CD8-positive, alpha-beta memory T cell (primary cell): ENCODE measurements around the gene EFCAB3. TPM values are rescaled to one million over a fixed set of nuclear protein-coding genes. Genes with fewer than 3 reads are reported as not detected.
"Not testable (repeated sequence)": the region's sequence is repeated elsewhere in the genome, so short reads cannot be mapped to it uniquely, and the experiment has no call there.

ENCODE experiments used
- CTCF ChIA-PET: fragments of 350-600 bp; sonication (Branson Sonifier 250); formaldehyde crosslinking; loops from one replicate; lab custom pipeline; 2021; ENCODE audit warnings: antibody characterized with exemption; lab: Charles Lee
- POLR2A ChIA-PET: fragments of 350-600 bp; sonication (Branson Sonifier 250); formaldehyde crosslinking; loops from one replicate; lab custom pipeline; 2021; ENCODE audit warnings: antibody characterized with exemption; lab: Charles Lee
- DNase-seq, 5 donors: peaks; one replicate each; pipeline versions ENCODE4 v3.0.0 to v3.0.0-alpha.2; 2020 to 2022; ENCODE audit warnings: mixed read lengths in 1 of 5
- H3K27ac ChIP-seq: one replicate; pipeline ENCODE4 v1.7.0; 2013; ENCODE audit warnings: low read depth, mild to moderate bottlenecking, low read length, moderate library complexity
- H3K27me3 ChIP-seq: 2 replicates; pipeline ENCODE4 v1.7.0; 2013; ENCODE audit warnings: low read length, mild to moderate bottlenecking; ENCODE audit not compliant: insufficient read depth, poor library complexity, severe bottlenecking
- H3K36me3 ChIP-seq: 2 replicates; pipeline ENCODE4 v1.7.0; 2013; ENCODE audit warnings: mild to moderate bottlenecking, low read length, moderate library complexity; ENCODE audit not compliant: insufficient read depth
- H3K4me1 ChIP-seq: 2 replicates; pipeline ENCODE4 v1.7.0; 2013; ENCODE audit warnings: mild to moderate bottlenecking, low read length, moderate library complexity; ENCODE audit not compliant: insufficient read depth
- H3K4me3 ChIP-seq: 2 replicates; pipeline ENCODE4 v1.7.0; 2013; ENCODE audit warnings: mild to moderate bottlenecking, low read length
- H3K9me3 ChIP-seq: 2 replicates; pipeline ENCODE4 v1.7.0; 2013; ENCODE audit warnings: mild to moderate bottlenecking, low read length
- H3K27ac Mint-ChIP-seq, 8 donors: one replicate each; pipeline ENCODE4 v1.8.0; 2020 to 2021; ENCODE audit warnings: mixed read lengths in 8 of 8, mild to moderate bottlenecking in 6 of 8, inconsistent platforms in 3 of 8, moderate library complexity in 3 of 8
- H3K27me3 Mint-ChIP-seq, 2 donors: one replicate each; pipeline ENCODE4 v1.8.0; 2020 to 2021; ENCODE audit warnings: mixed read lengths in 2 of 2, mild to moderate bottlenecking in 1 of 2, moderate library complexity in 1 of 2
- H3K36me3 Mint-ChIP-seq, 3 donors: one replicate each; pipeline ENCODE4 v1.8.0; 2020 to 2021; ENCODE audit warnings: mixed read lengths in 3 of 3, inconsistent platforms in 1 of 3, mild to moderate bottlenecking in 1 of 3
- H3K4me1 Mint-ChIP-seq, 3 donors: one replicate each; pipeline ENCODE4 v1.8.0; 2020 to 2021; ENCODE audit warnings: mixed read lengths in 3 of 3, inconsistent platforms in 1 of 3, mild to moderate bottlenecking in 1 of 3
- H3K4me3 Mint-ChIP-seq, 7 donors: one replicate each; pipeline ENCODE4 v1.8.0; 2020 to 2021; ENCODE audit warnings: mixed read lengths in 7 of 7, mild to moderate bottlenecking in 6 of 7, moderate library complexity in 4 of 7, inconsistent platforms in 2 of 7
- H3K9me3 Mint-ChIP-seq, 5 donors: one replicate each; pipeline ENCODE4 v1.8.0; 2020 to 2022; ENCODE audit warnings: mixed read lengths in 5 of 5, mild to moderate bottlenecking in 3 of 5, moderate library complexity in 2 of 5, inconsistent platforms in 1 of 5
- polyA plus RNA-seq: library from polyadenylated mRNA; unstranded; fragments of 300-500 nt; fragmentation: Illumina TruSeq; gene quantifications from one replicate; pipeline ENCODE4 v1.2.3, GENCODE V29; 2021
- total RNA-seq, 2 experiments: library from RNA; stranded (reverse); gene quantifications; one replicate each; pipeline ENCODE4 v1.2.3, GENCODE V29; 2021

The EFCAB3 gene
- total and polyA plus RNA-seq, 3 experiments from 2014 or later = not detected

GRCh38 chr17:62445791-62446190 lies 65.4 kb downstream of the EFCAB3 start:
- H3K4me3 ChIP-seq, CTCF ChIA-PET, H3K27ac ChIP-seq, DNase-seq, POLR2A ChIA-PET, H3K27me3 ChIP-seq, H3K36me3 ChIP-seq, H3K9me3 ChIP-seq, H3K4me1 ChIP-seq, H3K9me3 Mint-ChIP-seq, H3K27me3 Mint-ChIP-seq, H3K4me1 Mint-ChIP-seq, H3K27ac Mint-ChIP-seq, H3K4me3 Mint-ChIP-seq: not testable (repeated sequence)
- H3K36me3 Mint-ChIP-seq = peaks cover 3 to 59% (median 21%) of the 10 kb centered on the region in 3 donors

GRCh38 chr17:62452195-62452594 lies 71.8 kb downstream of the EFCAB3 start:
- peaks cover 13 to 17% (median 15%) of the 10 kb centered on the region in 3 donors for H3K4me1 Mint-ChIP-seq
- H3K27ac ChIP-seq, CTCF ChIA-PET, H3K9me3 Mint-ChIP-seq, H3K27me3 Mint-ChIP-seq, H3K4me1 ChIP-seq, H3K36me3 ChIP-seq, H3K27me3 ChIP-seq, H3K4me3 ChIP-seq, H3K4me3 Mint-ChIP-seq, DNase-seq, H3K9me3 ChIP-seq, POLR2A ChIA-PET: not testable (repeated sequence)
- peaks cover 0 to 25% (median 10%) of the 10 kb centered on the region in 3 donors for H3K36me3 Mint-ChIP-seq
- peak overlapping the region in 1 of 8 donors; percentile 57 for H3K27ac Mint-ChIP-seq

GRCh38 chr17:62453041-62453440 lies 72.7 kb downstream of the EFCAB3 start:
- H3K9me3 Mint-ChIP-seq, H3K4me1 ChIP-seq, H3K4me3 ChIP-seq, H3K27me3 ChIP-seq, H3K36me3 ChIP-seq, H3K27ac ChIP-seq, CTCF ChIA-PET, DNase-seq, H3K4me3 Mint-ChIP-seq, POLR2A ChIA-PET, H3K27me3 Mint-ChIP-seq, H3K9me3 ChIP-seq: not testable (repeated sequence)
- H3K36me3 Mint-ChIP-seq = peaks cover 0 to 17% (median 6%) of the 10 kb centered on the region in 3 donors
- peaks cover 13 to 17% (median 15%) of the 10 kb centered on the region in 3 donors for H3K4me1 Mint-ChIP-seq
- peak overlapping the region in 2 of 8 donors; percentile 43 to 57 for H3K27ac Mint-ChIP-seq

DNA sequence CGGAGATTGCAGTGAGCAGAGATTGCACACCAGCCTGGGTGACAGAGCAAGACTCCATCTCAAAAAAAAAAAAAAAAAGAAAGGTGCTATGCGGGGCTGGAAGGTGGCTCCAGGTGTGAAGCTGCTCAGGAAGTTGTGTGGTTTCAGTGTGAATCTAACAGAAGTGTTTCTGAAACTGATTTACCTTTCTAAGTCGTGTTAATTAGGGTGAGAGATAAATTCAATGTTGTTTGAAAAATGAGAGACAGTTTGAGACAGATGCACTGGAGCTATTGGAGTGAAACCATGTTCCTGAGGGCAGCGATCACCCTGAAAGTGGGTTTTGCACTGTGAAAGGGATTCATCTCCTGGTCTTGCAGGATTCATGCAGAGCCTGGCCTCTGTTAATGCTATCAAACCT lies 73.3 kb downstream of the EFCAB3 start:
- H3K27ac ChIP-seq, POLR2A ChIA-PET, H3K4me3 ChIP-seq, CTCF ChIA-PET, H3K27me3 ChIP-seq, H3K9me3 Mint-ChIP-seq, H3K27me3 Mint-ChIP-seq, H3K4me1 ChIP-seq, H3K9me3 ChIP-seq, H3K36me3 ChIP-seq: not testable (repeated sequence)
- DNase-seq = peak in 2 of 5 donors; percentile 2 to 57
- peaks cover 13 to 17% (median 15%) of the 10 kb centered on the region in 3 donors for H3K4me1 Mint-ChIP-seq
- H3K36me3 Mint-ChIP-seq = peaks cover 0 to 11% (median 5%) of the 10 kb centered on the region in 3 donors
- peak overlapping the region; percentile 2 to 60 (median 56) for H3K4me3 Mint-ChIP-seq
- H3K27ac Mint-ChIP-seq = peak overlapping the region; percentile 2 to 90 (median 48)

- H3K4me3 ChIP-seq, CTCF ChIA-PET, H3K27me3 Mint-ChIP-seq, H3K36me3 Mint-ChIP-seq, H3K27me3 ChIP-seq, H3K4me1 ChIP-seq, POLR2A ChIA-PET, H3K36me3 ChIP-seq, H3K27ac ChIP-seq, H3K9me3 Mint-ChIP-seq, DNase-seq, H3K9me3 ChIP-seq: not testable (repeated sequence)
- peak overlapping the region; percentile 2 to 60 (median 56) for H3K4me3 Mint-ChIP-seq
- H3K4me1 Mint-ChIP-seq = peaks cover 13 to 17% (median 15%) of the 10 kb centered on the region in 3 donors
- peak overlapping the region; percentile 2 to 90 (median 51) for H3K27ac Mint-ChIP-seq
Measured at GRCh38 chr17:62454111-62454510, 73.8 kb downstream of the EFCAB3 start.

DNA sequence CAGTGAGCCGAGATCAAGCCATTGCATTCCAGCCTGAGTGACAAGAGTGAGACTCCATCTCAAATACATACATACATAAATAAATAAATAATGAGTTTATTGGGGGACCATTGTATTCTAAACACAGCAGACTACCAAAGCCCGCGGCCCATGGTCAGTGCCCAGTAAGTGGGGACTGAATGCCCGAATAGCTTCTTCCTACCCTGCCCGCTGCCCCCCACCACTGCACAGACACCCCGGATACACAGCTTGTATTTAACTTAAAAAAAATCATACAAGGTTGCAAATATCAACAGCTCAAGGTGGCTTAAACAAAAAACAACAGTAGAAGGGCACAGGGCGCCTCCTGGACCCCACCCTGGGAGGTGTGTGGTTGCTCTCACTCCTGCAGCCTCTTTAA lies 75.7 kb downstream of the EFCAB3 start:
- peaks cover 13 to 17% (median 15%) of the 10 kb centered on the region in 3 donors for H3K4me1 Mint-ChIP-seq
- CTCF ChIA-PET = no interaction called here

GRCh38 chr17:62458483-62458882 lies 78.1 kb downstream of the EFCAB3 start:
- H3K4me3 Mint-ChIP-seq, H3K36me3 Mint-ChIP-seq, H3K27ac ChIP-seq, CTCF ChIA-PET, H3K9me3 Mint-ChIP-seq, POLR2A ChIA-PET, DNase-seq, H3K27me3 Mint-ChIP-seq, H3K9me3 ChIP-seq, H3K27me3 ChIP-seq, H3K4me1 ChIP-seq, H3K4me3 ChIP-seq, H3K36me3 ChIP-seq: not testable (repeated sequence)
- peaks cover 9 to 10% (median 9%) of the 10 kb centered on the region in 3 donors for H3K4me1 Mint-ChIP-seq
- H3K27ac Mint-ChIP-seq = peak overlapping the region in 1 of 8 donors; percentile 29

More for the DNA sequence above, 75.7 kb downstream of the EFCAB3 start:
- H3K27me3 Mint-ChIP-seq = no peaks in the 10 kb centered on the region
- no peaks in the 10 kb centered on the region for H3K9me3 Mint-ChIP-seq
- Histone ChIP-seq H3K27me3 (no peaks in the 10 kb centered on the region), H3K9me3 (no peaks in the 10 kb centered on the region), H3K27ac (no peak overlapping the region), H3K4me3 (no peak overlapping the region), H3K36me3 (no peaks in the 10 kb centered on the region), H3K4me1 (peaks cover 10% of the 10 kb centered on the region)
- peaks cover 0 to 2% (median 2%) of the 10 kb centered on the region in 3 donors for H3K36me3 Mint-ChIP-seq
- H3K27ac Mint-ChIP-seq = peak overlapping the region in 2 of 8 donors; percentile 29 to 51
- DNase-seq = no peak
- no peak overlapping the region for H3K4me3 Mint-ChIP-seq
- POLR2A ChIA-PET = no interaction called here

DNA sequence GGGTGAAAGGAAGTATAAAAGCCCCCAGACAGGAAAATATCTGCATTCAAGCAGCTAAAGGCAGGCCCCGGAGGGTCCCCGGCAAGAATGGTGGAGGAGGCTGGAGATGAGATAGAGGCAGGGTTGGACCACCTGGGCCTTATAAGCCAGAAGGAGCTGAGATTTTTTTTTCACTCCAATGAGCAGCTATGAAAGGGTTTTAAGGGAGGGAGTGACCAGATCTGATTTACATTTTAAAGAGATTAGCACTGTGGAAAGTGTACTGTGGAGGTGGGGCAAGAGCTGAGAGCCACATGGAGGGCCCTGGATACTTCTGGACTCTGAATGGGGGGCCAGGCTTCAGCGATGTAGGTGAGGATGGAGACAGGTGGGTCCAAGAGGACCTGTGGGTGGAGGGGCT lies 84.1 kb downstream of the EFCAB3 start:
- POLR2A ChIA-PET = interaction anchor here (0.6 kb wide), 1 partner anchor 1880 kb away, joined by 5 read pairs; no protein-coding TSS in a partner anchor
- H3K27me3 ChIP-seq, H3K9me3 ChIP-seq, DNase-seq, CTCF ChIA-PET, H3K9me3 Mint-ChIP-seq, H3K4me1 Mint-ChIP-seq, H3K4me1 ChIP-seq, H3K36me3 ChIP-seq, H3K27ac ChIP-seq, H3K4me3 Mint-ChIP-seq, H3K27me3 Mint-ChIP-seq, H3K27ac Mint-ChIP-seq, H3K4me3 ChIP-seq, H3K36me3 Mint-ChIP-seq: not testable (repeated sequence)

DNA sequence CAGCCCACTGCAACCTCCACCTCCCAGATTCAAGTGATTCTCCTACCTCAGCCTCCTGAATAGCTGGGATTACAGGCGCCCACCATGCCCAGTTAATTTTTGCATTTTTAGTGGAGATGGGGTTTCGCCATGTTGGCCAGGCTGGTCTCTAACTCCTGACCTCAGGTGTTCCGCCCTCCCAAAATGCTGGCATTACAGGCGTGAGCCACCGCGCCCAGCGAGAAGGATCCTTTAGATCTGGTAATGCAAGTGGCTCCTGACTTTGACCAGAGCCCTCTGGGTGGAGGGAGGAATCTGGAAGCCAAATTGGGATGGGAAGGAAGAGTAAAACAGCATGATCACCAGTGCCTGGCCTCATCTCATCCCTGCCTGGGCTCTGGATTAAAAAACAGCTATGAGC lies 84.9 kb downstream of the EFCAB3 start:
- DNase-seq, H3K27me3 ChIP-seq, H3K27me3 Mint-ChIP-seq, POLR2A ChIA-PET, H3K4me3 Mint-ChIP-seq, H3K36me3 ChIP-seq, H3K4me1 Mint-ChIP-seq, CTCF ChIA-PET, H3K9me3 Mint-ChIP-seq, H3K27ac ChIP-seq, H3K9me3 ChIP-seq, H3K4me3 ChIP-seq, H3K4me1 ChIP-seq, H3K36me3 Mint-ChIP-seq: not testable (repeated sequence)
- H3K27ac Mint-ChIP-seq = peak overlapping the region in 1 of 8 donors; percentile 68
